Choroid plexus epithelial cell (primary cell): Measurements from ENCODE around the gene CCDC88C.

Experiments
- DNase-seq: peaks from one replicate; pipeline ENCODE4 v3.0.0-alpha.2; 2010; ENCODE audit warnings: low read depth
- H3K4me3 ChIP-seq: 2 replicates; pipeline ENCODE4 v1.5.1; 2011; ENCODE audit warnings: low read depth, mild to moderate bottlenecking, control low read depth, low read length, moderate library complexity
- CTCF ChIP-seq: conservative IDR thresholded peaks from 2 replicates; pipeline ENCODE4 v1.5.1; 2011; ENCODE audit warnings: low read depth, mild to moderate bottlenecking, control low read depth, inconsistent platforms, low read length, moderate library complexity

Gene CCDC88C

DNA sequence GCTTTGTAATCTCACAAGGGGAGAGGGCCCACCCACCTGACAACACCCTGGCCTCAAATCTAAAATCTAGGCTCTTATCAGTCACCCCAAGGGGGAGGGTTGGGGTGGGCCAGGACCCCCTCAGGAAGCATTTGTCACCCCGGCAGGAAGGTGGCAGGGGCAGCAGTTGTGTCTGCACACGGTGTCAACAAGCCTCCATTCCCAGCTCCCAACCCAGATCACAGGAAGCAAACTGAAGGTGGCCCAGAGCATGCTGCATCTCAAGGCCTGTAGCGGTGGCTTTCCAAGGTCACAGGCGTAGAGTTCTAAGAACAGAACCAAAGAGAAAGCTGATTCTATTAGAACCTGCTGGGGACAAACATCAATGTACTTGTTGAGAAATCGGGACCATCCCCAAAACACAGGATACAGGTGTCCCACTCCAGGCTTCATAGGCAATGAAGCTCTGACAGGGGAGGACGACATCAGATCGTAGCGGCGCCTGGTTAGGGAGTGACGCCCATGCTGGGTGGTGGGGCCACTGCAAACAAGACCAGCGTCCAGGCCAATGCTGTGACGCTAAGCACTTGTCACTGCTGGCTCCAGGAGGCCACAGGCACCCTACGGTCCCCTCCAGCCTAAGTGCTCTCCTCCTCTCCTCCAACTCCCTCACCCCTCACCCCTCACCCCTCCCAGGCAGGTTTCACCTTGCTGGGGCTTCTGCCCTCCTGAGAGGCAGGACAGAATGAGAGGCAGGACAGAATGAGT is 52.9 kb downstream of the CCDC88C start:
- no peak overlapping the region for H3K4me3 ChIP-seq
- no peak for TF ChIP-seq CTCF
- no peak for DNase-seq

GRCh38 chr14:91363776-91364523 is 53.7 kb downstream of the CCDC88C start:
- no peak for DNase-seq
- TF ChIP-seq CTCF: no peak
- H3K4me3 ChIP-seq: no peak overlapping the region

- no peak for TF ChIP-seq CTCF
- H3K4me3 ChIP-seq: no peak overlapping the region
- peak; percentile 51 for DNase-seq
Measured at GRCh38 chr14:91361233-91361811, 56.3 kb downstream of the CCDC88C start.

DNA sequence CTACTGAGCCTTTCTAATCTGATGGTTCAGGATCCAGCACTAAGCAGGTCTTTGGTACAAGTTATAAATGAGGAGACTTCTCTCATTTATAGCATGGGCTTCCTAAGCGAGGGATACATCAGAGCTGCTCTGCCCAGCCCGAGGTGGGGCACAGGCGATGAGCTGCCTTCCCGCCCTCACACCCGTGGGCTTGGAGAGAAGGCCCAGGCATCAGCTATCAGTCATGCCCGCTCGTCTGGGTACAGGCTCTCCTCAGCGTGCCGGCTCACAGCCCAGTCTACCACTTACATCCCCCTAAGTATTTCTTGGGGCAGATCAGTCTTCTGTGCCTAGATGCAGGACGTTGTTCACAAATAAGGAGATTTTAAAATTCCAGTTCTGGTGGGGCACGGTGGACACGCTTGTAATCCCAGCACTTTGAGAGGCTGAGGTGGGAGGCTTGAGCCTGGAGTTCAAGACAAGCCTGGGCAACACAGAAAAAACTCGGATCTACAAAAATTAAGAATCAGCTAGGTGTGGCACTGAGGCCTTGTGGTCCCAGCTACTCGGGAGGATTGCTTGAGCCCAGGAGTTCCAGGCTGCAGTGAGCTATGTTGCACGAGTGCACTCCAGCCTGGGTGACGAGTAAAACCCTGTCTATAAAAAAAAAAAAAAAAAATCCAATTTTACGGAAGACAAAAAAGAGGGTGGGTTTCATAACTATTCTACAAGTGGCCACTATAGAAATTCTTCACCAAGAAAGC is 57.0 kb downstream of the CCDC88C start:
- no peak overlapping the region for H3K4me3 ChIP-seq
- TF ChIP-seq CTCF: no peak
- no peak for DNase-seq

- no peak for DNase-seq
- no peak overlapping the region for H3K4me3 ChIP-seq
- TF ChIP-seq CTCF: no peak
Measured at GRCh38 chr14:91358654-91359220, 58.9 kb downstream of the CCDC88C start.

DNA sequence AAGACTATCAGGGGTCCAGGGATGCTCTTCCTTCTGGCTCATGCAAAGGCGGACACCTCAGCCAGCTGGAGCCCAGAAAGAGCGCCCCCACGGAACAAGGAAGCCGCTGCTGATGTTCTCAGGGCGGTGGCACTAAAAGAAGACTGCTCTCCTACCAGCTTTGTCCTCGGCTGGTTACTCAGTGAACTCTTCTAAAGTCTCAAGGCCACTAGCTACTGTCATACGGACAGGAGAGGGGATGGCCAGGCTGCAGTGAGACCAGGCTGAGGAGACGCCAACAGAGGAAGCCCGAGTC is 59.6 kb downstream of the CCDC88C start:
- no peak overlapping the region for H3K4me3 ChIP-seq
- no peak for TF ChIP-seq CTCF
- no peak for DNase-seq
